ENCODE measurements around the gene IKZF3. TPM values are rescaled to one million over a fixed set of nuclear protein-coding genes. Genes with fewer than 3 reads are reported as not detected.
"Not testable (repeated sequence)": the region's sequence is repeated elsewhere in the genome, so short reads cannot be mapped to it uniquely, and the experiment has no call there.

The IKZF3 gene
- polyA plus RNA-seq, 2 donors = 0.52 to 0.84 TPM

DNA sequence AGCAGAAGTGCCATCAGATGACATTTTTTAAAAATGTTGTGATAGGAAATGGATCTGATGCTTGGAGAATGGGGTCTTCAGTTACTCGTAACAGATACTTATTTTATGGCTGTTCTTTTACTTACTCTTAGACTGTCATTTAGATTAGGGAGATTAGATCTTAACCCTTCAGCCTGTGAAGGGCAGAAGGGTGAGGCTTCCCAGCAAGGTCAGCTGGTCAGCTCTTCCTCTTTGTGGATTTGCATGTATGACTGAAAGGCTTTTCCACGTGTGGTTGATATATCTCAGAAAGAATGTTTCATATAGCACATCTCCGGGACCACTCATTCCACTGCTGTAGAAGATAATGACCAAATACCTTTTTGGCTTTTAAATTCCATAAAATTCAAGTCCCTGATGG is 98.9 kb downstream of the IKZF3 start:
- WGBS, 2 donors = 59 to 68% methylated on average over 3 of the region's 3 CpGs
- Histone ChIP-seq H3K27me3 (ENCODE audit: control insufficient read depth in 1 of 2, insufficient read depth in 2 of 2, low read length in 2 of 2) (no peaks in the 10 kb centered on the region), H3K4me3 (ENCODE audit: low read depth in 1 of 2, low read length in 2 of 2) (no peak overlapping the region), H3K9me3 (ENCODE audit: control insufficient read depth in 2 of 2, insufficient read depth in 1 of 2, low read depth in 1 of 2, low read length in 1 of 2) (no peaks in the 10 kb centered on the region), H3K27ac (ENCODE audit: low read depth in 2 of 2, low read length in 1 of 2) (no peak overlapping the region), H3K36me3 (ENCODE audit: control insufficient read depth in 2 of 2, insufficient read depth in 2 of 2, low read length in 1 of 2) (no peaks in the 10 kb centered on the region), H3K4me1 (ENCODE audit: control insufficient read depth in 2 of 2, insufficient read depth in 2 of 2, low read length in 1 of 2) (no peaks in the 10 kb centered on the region)

- 71% methylated on average over 3 of the region's 3 CpGs for WGBS, 2 donors
- H3K27me3 ChIP-seq (ENCODE audit: control insufficient read depth in 1 of 2, insufficient read depth in 2 of 2, low read length in 2 of 2); H3K27ac ChIP-seq (ENCODE audit: low read depth in 2 of 2, low read length in 1 of 2); H3K4me3 ChIP-seq (ENCODE audit: low read depth in 1 of 2, low read length in 2 of 2); H3K4me1 ChIP-seq (ENCODE audit: control insufficient read depth in 2 of 2, insufficient read depth in 2 of 2, low read length in 1 of 2); H3K9me3 ChIP-seq (ENCODE audit: control insufficient read depth in 2 of 2, insufficient read depth in 1 of 2, low read depth in 1 of 2, low read length in 1 of 2); H3K36me3 ChIP-seq (ENCODE audit: control insufficient read depth in 2 of 2, insufficient read depth in 2 of 2, low read length in 1 of 2): not testable (repeated sequence)
These were observed 99.9 kb downstream of the IKZF3 start for GRCh38 chr17:39764171-39764570.

DNA sequence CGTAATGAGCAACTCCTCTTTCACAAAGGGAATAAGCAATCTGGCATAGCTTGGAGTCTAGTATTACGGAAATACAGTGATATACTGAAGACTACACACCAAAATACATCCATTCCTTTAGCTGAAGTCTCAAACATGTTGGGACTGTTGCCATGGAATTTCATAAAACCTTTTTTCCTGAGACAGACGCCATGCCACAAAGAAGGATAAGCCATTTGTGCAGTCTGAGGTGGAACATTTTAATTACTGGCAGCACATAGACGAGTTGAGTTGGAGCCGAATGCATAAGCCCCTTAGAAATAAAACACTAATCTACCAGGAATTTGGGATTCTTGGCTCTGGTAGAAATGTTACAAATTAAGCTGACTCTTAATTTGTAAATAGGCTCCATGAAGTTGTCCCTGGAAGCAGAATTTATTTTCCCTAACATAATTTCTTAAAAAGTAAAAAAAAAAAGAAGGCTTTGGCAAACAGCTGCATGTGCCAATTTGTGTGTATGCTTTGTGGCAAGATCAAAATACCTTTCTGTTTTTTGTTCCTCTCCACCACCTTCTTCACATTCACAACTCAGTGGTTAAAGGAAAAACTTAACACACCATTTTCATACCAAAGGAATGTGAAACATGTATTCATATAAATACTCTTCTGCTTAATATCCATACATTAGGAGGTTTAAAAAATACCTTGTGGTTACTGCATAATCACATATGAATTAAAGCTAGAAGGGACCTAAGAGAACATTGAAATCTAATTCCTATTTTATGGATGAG is 100.9 kb downstream of the IKZF3 start:
- no peaks in the 10 kb centered on the region for H3K9me3 ChIP-seq (ENCODE audit: control insufficient read depth in 2 of 2, insufficient read depth in 1 of 2, low read depth in 1 of 2, low read length in 1 of 2)
- no peaks in the 10 kb centered on the region for H3K4me1 ChIP-seq (ENCODE audit: control insufficient read depth in 2 of 2, insufficient read depth in 2 of 2, low read length in 1 of 2)
- no peaks in the 10 kb centered on the region for H3K36me3 ChIP-seq (ENCODE audit: control insufficient read depth in 2 of 2, insufficient read depth in 2 of 2, low read length in 1 of 2)
- no peak overlapping the region for H3K27ac ChIP-seq (ENCODE audit: low read depth in 2 of 2, low read length in 1 of 2)
- no peaks in the 10 kb centered on the region for H3K27me3 ChIP-seq (ENCODE audit: control insufficient read depth in 1 of 2, insufficient read depth in 2 of 2, low read length in 2 of 2)
- 57 to 67% methylated on average over 5 of the region's 5 CpGs for WGBS, 2 donors
- no peak overlapping the region for H3K4me3 ChIP-seq (ENCODE audit: low read depth in 1 of 2, low read length in 2 of 2)

DNA sequence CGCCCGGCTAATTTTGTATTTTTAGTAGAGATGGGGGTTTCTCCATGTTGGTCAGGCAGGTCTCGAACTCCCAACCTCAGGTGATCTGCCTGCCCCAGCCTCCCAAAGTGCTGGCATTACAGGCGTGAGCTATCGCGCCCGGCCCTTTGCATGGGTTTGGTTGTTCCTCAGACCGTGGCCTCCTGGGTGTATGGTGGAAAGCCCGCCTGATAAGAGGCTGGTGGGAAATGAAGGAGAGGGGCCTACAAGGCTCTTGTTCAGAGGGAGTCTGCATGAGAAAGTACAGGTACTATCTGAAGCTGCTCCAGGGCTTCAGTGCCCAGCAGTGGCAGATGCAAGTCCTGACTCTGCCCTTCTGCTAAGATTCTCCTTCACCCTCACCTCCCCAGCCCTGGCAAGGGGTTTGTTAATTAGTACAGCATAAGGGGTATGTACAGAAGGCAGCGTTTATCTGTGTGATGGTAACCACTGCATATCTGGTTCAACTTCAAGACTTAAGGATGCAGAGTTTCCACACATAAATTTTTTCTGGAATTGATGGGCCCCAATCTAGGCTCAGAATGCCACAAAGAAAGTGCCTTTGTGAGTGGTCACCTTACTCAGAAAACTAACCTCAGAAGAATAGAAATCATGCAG is 102.1 kb downstream of the IKZF3 start:
- Histone ChIP-seq H3K36me3 (ENCODE audit: control insufficient read depth in 2 of 2, insufficient read depth in 2 of 2, low read length in 1 of 2) (no peaks in the 10 kb centered on the region), H3K27me3 (ENCODE audit: control insufficient read depth in 1 of 2, insufficient read depth in 2 of 2, low read length in 2 of 2) (no peaks in the 10 kb centered on the region), H3K9me3 (ENCODE audit: control insufficient read depth in 2 of 2, insufficient read depth in 1 of 2, low read depth in 1 of 2, low read length in 1 of 2) (no peaks in the 10 kb centered on the region), H3K4me1 (ENCODE audit: control insufficient read depth in 2 of 2, insufficient read depth in 2 of 2, low read length in 1 of 2) (no peaks in the 10 kb centered on the region), H3K27ac (ENCODE audit: low read depth in 2 of 2, low read length in 1 of 2) (no peak overlapping the region), H3K4me3 (ENCODE audit: low read depth in 1 of 2, low read length in 2 of 2) (no peak overlapping the region)
- 93 to 95% methylated on average over 10 of the region's 10 CpGs for WGBS, 2 donors

GRCh38 chr17:39759204-39759603 is 104.9 kb downstream of the IKZF3 start:
- Histone ChIP-seq H3K4me1 (ENCODE audit: control insufficient read depth in 2 of 2, insufficient read depth in 2 of 2, low read length in 1 of 2) (peaks cover 0 to 2% of the 10 kb centered on the region in 2 donors), H3K27ac (ENCODE audit: low read depth in 2 of 2, low read length in 1 of 2) (no peak overlapping the region), H3K27me3 (ENCODE audit: control insufficient read depth in 1 of 2, insufficient read depth in 2 of 2, low read length in 2 of 2) (no peaks in the 10 kb centered on the region), H3K4me3 (ENCODE audit: low read depth in 1 of 2, low read length in 2 of 2) (no peak overlapping the region), H3K36me3 (ENCODE audit: control insufficient read depth in 2 of 2, insufficient read depth in 2 of 2, low read length in 1 of 2) (no peaks in the 10 kb centered on the region), H3K9me3 (ENCODE audit: control insufficient read depth in 2 of 2, insufficient read depth in 1 of 2, low read depth in 1 of 2, low read length in 1 of 2) (no peaks in the 10 kb centered on the region)
- WGBS, 2 donors = 82 to 88% methylated on average over 5 of the region's 5 CpGs

GRCh38 chr17:39757931-39758873 is 105.9 kb downstream of the IKZF3 start:
- H3K27me3 ChIP-seq (ENCODE audit: control insufficient read depth in 1 of 2, insufficient read depth in 2 of 2, low read length in 2 of 2) = no peaks in the 10 kb centered on the region
- WGBS, 2 donors = 62 to 63% methylated on average over 12 of the region's 12 CpGs
- H3K4me3 ChIP-seq (ENCODE audit: low read depth in 1 of 2, low read length in 2 of 2) = no peak overlapping the region
- H3K27ac ChIP-seq (ENCODE audit: low read depth in 2 of 2, low read length in 1 of 2) = no peak overlapping the region
- peaks cover 0 to 6% of the 10 kb centered on the region in 2 donors for H3K4me1 ChIP-seq (ENCODE audit: control insufficient read depth in 2 of 2, insufficient read depth in 2 of 2, low read length in 1 of 2)
- H3K36me3 ChIP-seq (ENCODE audit: control insufficient read depth in 2 of 2, insufficient read depth in 2 of 2, low read length in 1 of 2) = no peaks in the 10 kb centered on the region
- H3K9me3 ChIP-seq (ENCODE audit: control insufficient read depth in 2 of 2, insufficient read depth in 1 of 2, low read depth in 1 of 2, low read length in 1 of 2) = no peaks in the 10 kb centered on the region

- H3K27ac ChIP-seq (ENCODE audit: low read depth in 2 of 2, low read length in 1 of 2) = no peak overlapping the region
- H3K4me3 ChIP-seq (ENCODE audit: low read depth in 1 of 2, low read length in 2 of 2) = no peak overlapping the region
- H3K4me1 ChIP-seq (ENCODE audit: control insufficient read depth in 2 of 2, insufficient read depth in 2 of 2, low read length in 1 of 2) = peaks cover 0 to 9% of the 10 kb centered on the region in 2 donors
- no peaks in the 10 kb centered on the region for H3K9me3 ChIP-seq (ENCODE audit: control insufficient read depth in 2 of 2, insufficient read depth in 1 of 2, low read depth in 1 of 2, low read length in 1 of 2)
- no peaks in the 10 kb centered on the region for H3K36me3 ChIP-seq (ENCODE audit: control insufficient read depth in 2 of 2, insufficient read depth in 2 of 2, low read length in 1 of 2)
- H3K27me3 ChIP-seq (ENCODE audit: control insufficient read depth in 1 of 2, insufficient read depth in 2 of 2, low read length in 2 of 2) = no peaks in the 10 kb centered on the region
- 79 to 86% methylated on average over 4 of the region's 4 CpGs for WGBS, 2 donors
These were observed 106.9 kb downstream of the IKZF3 start for GRCh38 chr17:39757176-39757662.

DNA sequence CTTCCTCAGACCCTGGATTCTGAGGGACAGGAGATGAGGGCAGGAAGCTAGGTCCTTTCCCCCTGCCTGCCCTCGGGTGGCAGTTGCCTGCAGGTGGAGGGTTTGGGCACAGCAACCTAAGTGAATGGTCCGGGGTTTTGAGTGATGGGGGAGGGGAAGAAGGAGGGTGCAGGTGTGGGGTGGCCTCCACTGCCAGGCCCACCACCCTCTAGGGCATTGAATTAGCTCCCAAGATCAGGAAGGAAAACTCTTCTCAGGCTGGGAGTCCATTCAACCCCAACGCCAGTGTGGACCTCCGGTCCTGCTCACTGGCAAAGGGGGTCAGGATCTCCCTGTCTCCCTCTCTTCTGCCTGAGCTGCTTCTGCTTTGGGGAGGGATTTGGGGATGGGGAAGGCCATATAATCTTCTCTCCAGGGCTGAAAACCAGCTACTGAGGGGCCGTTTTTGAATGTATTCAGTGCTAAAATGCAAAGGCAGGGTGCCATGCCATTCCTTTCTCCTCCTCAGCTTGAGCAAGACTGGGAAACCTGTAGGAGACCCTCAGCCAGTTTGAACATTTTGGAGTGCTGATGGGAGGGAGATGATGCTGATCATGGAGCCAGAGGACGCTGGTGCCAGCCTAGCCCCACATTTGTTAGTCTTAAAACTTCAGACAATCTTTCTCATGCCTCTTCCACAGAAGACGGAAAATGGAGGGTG is 107.6 kb downstream of the IKZF3 start:
- Histone ChIP-seq H3K27me3 (ENCODE audit: control insufficient read depth in 1 of 2, insufficient read depth in 2 of 2, low read length in 2 of 2) (no peaks in the 10 kb centered on the region), H3K9me3 (ENCODE audit: control insufficient read depth in 2 of 2, insufficient read depth in 1 of 2, low read depth in 1 of 2, low read length in 1 of 2) (no peaks in the 10 kb centered on the region), H3K4me3 (ENCODE audit: low read depth in 1 of 2, low read length in 2 of 2) (no peak overlapping the region), H3K4me1 (ENCODE audit: control insufficient read depth in 2 of 2, insufficient read depth in 2 of 2, low read length in 1 of 2) (peaks cover 2 to 12% of the 10 kb centered on the region in 2 donors), H3K36me3 (ENCODE audit: control insufficient read depth in 2 of 2, insufficient read depth in 2 of 2, low read length in 1 of 2) (no peaks in the 10 kb centered on the region), H3K27ac (ENCODE audit: low read depth in 2 of 2, low read length in 1 of 2) (no peak overlapping the region)
- 54 to 55% methylated on average over 7 of the region's 7 CpGs for WGBS, 2 donors

All from esophagus (tissue), 2 donors.